Upper lobe of left lung (tissue), 6 donors: ENCODE data around the gene ZFHX3. TPM values are rescaled to one million over a fixed set of nuclear protein-coding genes. Genes with fewer than 3 reads are reported as not detected.

Source experiments
- ATAC-seq, 2 donors: fragments of 200-7000 bp; cut with Tn5 transposase; one replicate each; pipeline ENCODE4 v1.9.1; 2022; ENCODE audit warnings: mild to moderate bottlenecking in 2 of 2, moderate library complexity in 2 of 2; ENCODE audit not compliant: low FRiP score in 2 of 2
- DNase-seq, 2 donors: peaks; one replicate each; pipeline ENCODE4 v3.0.0-alpha.2; 2019 to 2020
- H3K27ac ChIP-seq, 4 donors: fragments of 200-600 bp; sonication (generic); one replicate each; pipeline ENCODE4 v1.5.1; 2016 to 2019
- H3K27me3 ChIP-seq, 4 donors: fragments of 200-600 bp; sonication (generic); one replicate each; pipeline ENCODE4 v1.5.1; 2017 to 2019
- H3K36me3 ChIP-seq, 4 donors: fragments of 200-600 bp; sonication (generic); one replicate each; pipeline ENCODE4 v1.5.1; 2016 to 2019
- H3K4me1 ChIP-seq, 4 donors: fragments of 200-600 bp; sonication (generic); one replicate each; pipeline ENCODE4 v1.5.1; 2018 to 2019
- H3K4me3 ChIP-seq, 4 donors: fragments of 200-600 bp; sonication (generic); one replicate each; pipeline ENCODE4 v1.5.1; 2017 to 2019; ENCODE audit warnings: mild to moderate bottlenecking in 2 of 4, moderate library complexity in 1 of 4
- H3K9me3 ChIP-seq, 4 donors: fragments of 200-600 bp; sonication (generic); one replicate each; pipeline ENCODE4 v1.5.1; 2018 to 2019
- EP300 ChIP-seq, 4 donors: sonication (generic); formaldehyde crosslinking; IDR thresholded peaks; one replicate each; pipeline ENCODE4 v1.5.1; 2017; ENCODE audit warnings: antibody characterized with exemption in 4 of 4, control low read depth in 2 of 4
- POLR2A ChIP-seq, 4 donors: fragments of 450-650 bp; IDR thresholded peaks; one replicate each; pipeline ENCODE4 v1.5.1; 2016 to 2017; ENCODE audit warnings: antibody characterized with exemption in 4 of 4, mild to moderate bottlenecking in 2 of 4
- POLR2AphosphoS5 ChIP-seq, 2 donors: sonication (generic); formaldehyde crosslinking; IDR thresholded peaks; one replicate each; pipeline ENCODE4 v1.5.1; 2017; ENCODE audit warnings: antibody characterized with exemption in 2 of 2
- WGBS, 2 donors: methylation state at CpG; one replicate each; pipeline ENCODE4 v1.1.5; 2017 to 2018; 5-methylcytosine and 5-hydroxymethylcytosine counted together
- total RNA-seq, 6 donors: library from RNA; depleted of rRNA in 4 of 6; stranded (reverse); fragments of >200 nt in 4 of 6; gene quantifications; one replicate each; pipeline versions ENCODE4 v1.1.0 to v1.2.1, GENCODE V29; 2016 to 2021
- TF ChIP-seq, protein P1 (sequence below), 6 experiments: fragments of 450-650 bp in 4 of 6; fragments of 200-600 bp in 2 of 6; sonication (generic) in 2 of 6; IDR thresholded peaks; one replicate each; pipeline ENCODE4 v1.5.1; 2016 to 2019; ENCODE audit warnings: antibody characterized with exemption in 6 of 6
- donor health status: DM: no; HTN: no; CAD: no; lungs with moderate emphysema.
- donor health status: DM: no; HTN: yes; CAD: no; lungs with severe emphysema.

The ZFHX3 gene
- total RNA-seq, 6 donors from 2014 or later, result 22.4 to 40.3 (median 27.0) TPM

- H3K4me1 ChIP-seq, result no peaks in the 10 kb centered on the region
- no peak for DNase-seq
Observed at GRCh38 chr16:72905581-72905980, 142.3 kb downstream of the ZFHX3 start.

GRCh38 chr16:72903176-72903575 is 144.8 kb downstream of the ZFHX3 start:
- no peak for ATAC-seq
- no peaks in the 10 kb centered on the region for H3K4me1 ChIP-seq
- H3K9me3 ChIP-seq, result no peaks in the 10 kb centered on the region
- no peak overlapping the region for H3K27ac ChIP-seq
- no peaks in the 10 kb centered on the region for H3K36me3 ChIP-seq
- 92 to 93% methylated on average over 5 to 6 of the region's 6 CpGs for WGBS, 2 donors
- DNase-seq, result no peak
- H3K4me3 ChIP-seq, result no peak overlapping the region
- TF ChIP-seq EP300 (IDR thresholded peaks at IDR 0.05) (no peak), POLR2A (IDR thresholded peaks at IDR 0.05) (no peak)
- no peaks in the 10 kb centered on the region for H3K27me3 ChIP-seq

More at GRCh38 chr16:72905581-72905980, 142.3 kb downstream of the ZFHX3 start:
- WGBS, 2 donors, result 78 to 87% methylated on average over 4 of the region's 4 CpGs
- no peaks in the 10 kb centered on the region for H3K27me3 ChIP-seq
- no peaks in the 10 kb centered on the region for H3K36me3 ChIP-seq
- H3K27ac ChIP-seq, result no peak overlapping the region
- no peak overlapping the region for H3K4me3 ChIP-seq
- ATAC-seq, result no peak
- TF ChIP-seq, protein P1, sequence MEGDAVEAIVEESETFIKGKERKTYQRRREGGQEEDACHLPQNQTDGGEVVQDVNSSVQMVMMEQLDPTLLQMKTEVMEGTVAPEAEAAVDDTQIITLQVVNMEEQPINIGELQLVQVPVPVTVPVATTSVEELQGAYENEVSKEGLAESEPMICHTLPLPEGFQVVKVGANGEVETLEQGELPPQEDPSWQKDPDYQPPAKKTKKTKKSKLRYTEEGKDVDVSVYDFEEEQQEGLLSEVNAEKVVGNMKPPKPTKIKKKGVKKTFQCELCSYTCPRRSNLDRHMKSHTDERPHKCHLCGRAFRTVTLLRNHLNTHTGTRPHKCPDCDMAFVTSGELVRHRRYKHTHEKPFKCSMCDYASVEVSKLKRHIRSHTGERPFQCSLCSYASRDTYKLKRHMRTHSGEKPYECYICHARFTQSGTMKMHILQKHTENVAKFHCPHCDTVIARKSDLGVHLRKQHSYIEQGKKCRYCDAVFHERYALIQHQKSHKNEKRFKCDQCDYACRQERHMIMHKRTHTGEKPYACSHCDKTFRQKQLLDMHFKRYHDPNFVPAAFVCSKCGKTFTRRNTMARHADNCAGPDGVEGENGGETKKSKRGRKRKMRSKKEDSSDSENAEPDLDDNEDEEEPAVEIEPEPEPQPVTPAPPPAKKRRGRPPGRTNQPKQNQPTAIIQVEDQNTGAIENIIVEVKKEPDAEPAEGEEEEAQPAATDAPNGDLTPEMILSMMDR (IDR thresholded peaks at IDR 0.05), result no peak
- TF ChIP-seq POLR2A (IDR thresholded peaks at IDR 0.05), result no peak
- TF ChIP-seq POLR2AphosphoS5 (IDR thresholded peaks at IDR 0.05), result no peak
- TF ChIP-seq EP300 (IDR thresholded peaks at IDR 0.05), result no peak
- H3K9me3 ChIP-seq, result no peaks in the 10 kb centered on the region

GRCh38 chr16:72902206-72902605 is 145.7 kb downstream of the ZFHX3 start:
- DNase-seq (no peak), ATAC-seq (no peak)
- Histone ChIP-seq H3K27me3 (no peaks in the 10 kb centered on the region), H3K36me3 (no peaks in the 10 kb centered on the region), H3K4me3 (no peak overlapping the region), H3K4me1 (no peaks in the 10 kb centered on the region), H3K27ac (no peak overlapping the region), H3K9me3 (no peaks in the 10 kb centered on the region)
- no peak for TF ChIP-seq POLR2AphosphoS5 (IDR thresholded peaks at IDR 0.05)
- no peak for TF ChIP-seq EP300 (IDR thresholded peaks at IDR 0.05)
- TF ChIP-seq, protein P1 (IDR thresholded peaks at IDR 0.05), result no peak
- TF ChIP-seq POLR2A (IDR thresholded peaks at IDR 0.05), result no peak
- 88 to 94% methylated on average over 7 of the region's 7 CpGs for WGBS, 2 donors

GRCh38 chr16:72901000-72901627 is 146.8 kb downstream of the ZFHX3 start:
- no peak for DNase-seq
- Histone ChIP-seq H3K4me1 (no peaks in the 10 kb centered on the region), H3K4me3 (no peak overlapping the region), H3K27me3 (no peaks in the 10 kb centered on the region), H3K36me3 (no peaks in the 10 kb centered on the region), H3K27ac (no peak overlapping the region), H3K9me3 (no peaks in the 10 kb centered on the region)
- TF ChIP-seq POLR2A (IDR thresholded peaks at IDR 0.05), result no peak
- no peak for TF ChIP-seq EP300 (IDR thresholded peaks at IDR 0.05)
- no peak for TF ChIP-seq POLR2AphosphoS5 (IDR thresholded peaks at IDR 0.05)
- TF ChIP-seq, protein P1 (IDR thresholded peaks at IDR 0.05), result no peak
- 80 to 84% methylated on average over 14 of the region's 14 CpGs for WGBS, 2 donors
- no peak for ATAC-seq

DNA sequence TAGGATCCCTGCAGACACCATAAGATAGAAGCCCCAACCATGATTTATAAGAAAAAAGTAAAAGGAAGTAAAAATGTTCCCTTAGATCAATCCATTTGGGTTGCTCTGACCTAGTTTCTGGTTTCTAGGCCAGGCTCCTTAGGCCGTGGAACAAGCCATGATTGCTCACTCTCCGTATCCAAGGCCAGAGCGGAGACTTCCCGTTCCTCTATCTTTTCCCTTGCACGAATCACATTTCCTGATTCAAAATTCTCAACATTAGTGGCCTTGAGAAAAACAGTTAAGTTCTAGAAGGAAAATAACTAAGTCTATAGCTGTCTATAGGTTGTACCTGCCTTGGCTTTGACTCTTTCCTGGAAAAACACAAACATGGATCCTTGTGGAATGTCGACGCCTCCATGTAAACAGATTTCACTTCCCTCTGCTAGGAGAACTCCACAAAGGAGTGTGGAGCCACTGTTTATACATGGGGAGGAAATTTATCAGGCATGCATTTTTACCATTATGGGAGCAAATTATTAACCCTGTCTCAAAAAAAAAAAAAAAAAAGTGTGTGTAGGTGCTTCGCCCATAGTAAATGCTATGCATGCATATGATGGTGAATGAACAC is 149.6 kb downstream of the ZFHX3 start:
- WGBS, 2 donors, result 76 to 88% methylated on average over 8 of the region's 8 CpGs
- H3K4me1 ChIP-seq, result no peaks in the 10 kb centered on the region
- H3K27ac ChIP-seq, result no peak overlapping the region
- ATAC-seq (no peak), DNase-seq (no peak)
- H3K36me3 ChIP-seq, result no peaks in the 10 kb centered on the region
- no peaks in the 10 kb centered on the region for H3K9me3 ChIP-seq
- H3K27me3 ChIP-seq, result no peaks in the 10 kb centered on the region
- no peak overlapping the region for H3K4me3 ChIP-seq
- TF ChIP-seq POLR2A (IDR thresholded peaks at IDR 0.05), result no peak
- no peak for TF ChIP-seq EP300 (IDR thresholded peaks at IDR 0.05)
- TF ChIP-seq POLR2AphosphoS5 (IDR thresholded peaks at IDR 0.05), result no peak
- TF ChIP-seq, protein P1 (IDR thresholded peaks at IDR 0.05), result no peak
